Heart left ventricle (tissue), 13 donors: Measurements from ENCODE around the gene DPEP1.

ENCODE experiments used
- CTCF ChIP-seq, 12 donors: fragments of 200-600 bp; sonication (generic) in 4 of 12; IDR thresholded peaks; one replicate each; pipeline versions ENCODE4 v1.5.0 to v1.8.0; 2018 to 2022; ENCODE audit warnings: antibody characterized with exemption in 12 of 12, mild to moderate bottlenecking in 5 of 12
- POLR2A ChIP-seq, 2 donors: fragments of 450-650 bp; IDR thresholded peaks; one replicate each; pipeline ENCODE4 v1.6.1; 2017; ENCODE audit warnings: antibody characterized with exemption in 2 of 2, mild to moderate bottlenecking in 2 of 2, moderate library complexity in 2 of 2
- donor health status: ischemic (EF 13 %, LVEDD 7.1; RV severe dilation, severe dysfunction).
- donor health status: DM: no; HTN: yes; CAD: no.
- donor health status: DM: no; HTN: no; CAD: no.
- donor health status: ischemic (EF 25% LVEDD 6.9; RV normal size, moderate dysfunction).
- donor health status: ischemic (EF 25% LVEDD 5.7; RV mildly dilated, moderate dysfunction).
- donor health status: ischemic (EF 35%, LVEDD 5.7; RV mildly dilated, moderate dysfunction).
- donor health status: nonischemic (EF 11% LVEDD 7.7; RV severe dilation, severe dysfunction).
- donor health status: DM: yes; HTN: yes; CAD: no.
- donor health status: PGD.
- donor health status: ischemic (EF 29% LVEDD 5.4; RV normal size, mild dysfunction).
- donor health status: nonischemic (EF 23%, LVEDD 6.1; RV moderate dilation, normal function).

- TF ChIP-seq POLR2A (IDR thresholded peaks at IDR 0.05) (no peak), CTCF (IDR thresholded peaks at IDR 0.05) (no peak)
Observed at GRCh38 chr16:89642574-89642973, 29.1 kb downstream of the DPEP1 start.
